Stimulated activated CD8-positive, alpha-beta memory T cell treated with anti-CD3 and anti-CD28 coated beads, Interleukin-7, amount 100 ng/mL, for 4 hours (primary cell): ENCODE data around the gene CNPY2.
"Not testable (repeated sequence)": the region's sequence is repeated elsewhere in the genome, so short reads cannot be mapped to it uniquely, and the experiment has no call there.

ENCODE experiments used
- DNase-seq, 2 donors: peaks; one replicate each; pipeline ENCODE4 v3.0.0-alpha.2; 2020; ENCODE audit warnings: low read depth in 2 of 2

CNPY2 gene

GRCh38 chr12:56333679-56334489, 18.1 kb upstream of the CNPY2 start, which contains the start of gene PAN2:
TSS of gene PAN2 (minus strand) at chr12:56334000. CDS start at chr12:56333094, 906 bp downstream.
- DNase-seq, result peak; percentile 91 to 92

- DNase-seq, result no peak
Observed at GRCh38 chr12:56333197-56333678, 17.4 kb upstream of the CNPY2 start.

GRCh38 chr12:56332512-56333196, 16.9 kb upstream of the CNPY2 start:
- no peak for DNase-seq

GRCh38 chr12:56330936-56331490, 15.2 kb upstream of the CNPY2 start:
- no peak for DNase-seq

GRCh38 chr12:56326533-56326932, 10.7 kb upstream of the CNPY2 start:
- DNase-seq, result no peak

- no peak for DNase-seq
Observed at GRCh38 chr12:56326126-56326525, 10.3 kb upstream of the CNPY2 start.

- no peak for DNase-seq
Observed at GRCh38 chr12:56324206-56324605, 8.4 kb upstream of the CNPY2 start.

- DNase-seq, result not testable (repeated sequence)
Observed at GRCh38 chr12:56321610-56322009, 5.8 kb upstream of the CNPY2 start.

GRCh38 chr12:56321027-56321426, 5.2 kb upstream of the CNPY2 start:
- DNase-seq, result no peak

- DNase-seq, result no peak
Observed at GRCh38 chr12:56317675-56318074, 1.9 kb upstream of the CNPY2 start.

- no peak for DNase-seq
Observed at GRCh38 chr12:56315249-56315621, 553 bp downstream of the CNPY2 start.

- no peak for DNase-seq
Observed at GRCh38 chr12:56311003-56311402, 4.8 kb downstream of the CNPY2 start.

GRCh38 chr12:56308714-56309113, 7.1 kb downstream of the CNPY2 start:
- no peak for DNase-seq

- DNase-seq, result no peak
Observed at GRCh38 chr12:56307221-56307965, 8.4 kb downstream of the CNPY2 start.

GRCh38 chr12:56304872-56305590, 10.8 kb downstream of the CNPY2 start:
- DNase-seq, result no peak

- DNase-seq, result no peak
Observed at GRCh38 chr12:56304276-56304675, 11.5 kb downstream of the CNPY2 start.

GRCh38 chr12:56300644-56301464, 14.9 kb downstream of the CNPY2 start:
- DNase-seq, result no peak

- peak; percentile 97 to 98 for DNase-seq
Observed at GRCh38 chr12:56299853-56300643, 15.7 kb downstream of the CNPY2 start, which contains the start of gene CS. TSS of gene CS (minus strand) at chr12:56300330. CDS start at chr12:56300201, 129 bp downstream.

- no peak for DNase-seq
Observed at GRCh38 chr12:56299308-56299852, 16.4 kb downstream of the CNPY2 start.
